ENCODE results near the gene MSH5.

DNA sequence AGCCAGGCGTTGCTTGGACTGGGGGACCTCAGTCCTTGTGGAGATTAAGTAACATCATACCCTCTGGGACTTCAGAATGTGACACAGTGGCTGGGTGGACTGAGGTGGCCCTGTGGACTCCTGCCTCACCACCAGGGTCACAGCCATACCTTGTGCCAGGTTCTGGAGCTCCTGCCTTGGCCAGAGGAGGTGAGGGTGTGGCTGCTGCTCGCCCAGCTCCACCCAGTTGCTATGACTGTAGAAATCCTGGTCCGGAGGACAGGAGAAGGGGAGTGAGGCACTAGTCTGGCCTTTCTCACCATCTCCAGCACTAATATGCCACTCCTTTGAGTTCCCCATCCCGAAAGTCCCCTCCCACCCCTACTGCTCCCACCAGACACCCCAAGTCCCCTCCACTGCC lies 35.4 kb downstream of the MSH5 start:
- no peak for TF ChIP-seq POLR2A (IDR thresholded peaks at IDR 0.05; ENCODE audit: low read depth, low read length)
- no peak for TF ChIP-seq POLR2AphosphoS5 (IDR thresholded peaks at IDR 0.05; ENCODE audit: low read depth, low read length)
